HG03135 (cell line): ENCODE measurements around the gene GNPAT.
"Not testable (repeated sequence)": the region's sequence is repeated elsewhere in the genome, so short reads cannot be mapped to it uniquely, and the experiment has no call there.

Experiments
- ATAC-seq: cut with Tn5 transposase; IDR thresholded peaks from one replicate; pipeline ENCODE4 v1.9.1; 2021; ENCODE audit warnings: mild to moderate bottlenecking, moderate library complexity; ENCODE audit not compliant: unreplicated experiment

The GNPAT gene

GRCh38 chr1:231212301-231212700 is 28.7 kb upstream of the GNPAT start:
- ATAC-seq = not testable (repeated sequence)

- ATAC-seq = no peak
Measured at GRCh38 chr1:231213831-231214573, 27.0 kb upstream of the GNPAT start.

DNA sequence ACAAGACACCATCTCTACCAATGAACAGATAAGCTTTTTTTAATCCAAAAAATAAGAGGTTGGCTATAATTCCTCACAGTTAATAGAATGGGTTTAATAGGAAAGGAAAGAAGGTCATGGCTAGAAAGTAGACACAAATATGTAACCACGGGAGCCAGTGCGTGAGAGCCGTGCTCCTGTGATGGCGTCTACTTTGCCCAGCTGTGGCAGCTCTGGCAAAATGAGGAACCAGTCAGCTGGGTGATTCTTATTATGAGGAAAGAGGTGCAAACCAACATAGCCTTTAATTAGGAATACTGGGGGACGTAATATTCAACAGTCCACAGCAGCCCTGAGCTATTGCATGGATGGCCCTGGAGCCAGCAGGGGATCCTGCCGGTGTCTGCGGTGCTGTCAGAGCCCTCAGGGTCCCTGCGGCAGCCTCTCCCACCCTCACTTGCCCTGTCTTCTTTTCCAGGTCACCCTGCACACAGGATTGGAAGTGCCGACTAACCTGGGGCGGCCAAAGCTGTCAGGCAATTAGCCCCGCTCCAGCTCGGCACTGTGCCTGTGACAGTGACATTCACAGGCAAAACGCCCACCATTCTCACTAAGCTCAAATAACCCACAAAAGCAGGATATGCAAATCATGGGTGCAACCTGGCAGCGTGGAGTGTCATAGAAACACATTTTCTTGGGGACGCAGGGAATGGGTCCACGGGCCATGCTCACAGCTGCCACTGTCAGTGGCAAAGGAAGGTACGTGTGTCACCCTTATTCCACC is 25.9 kb upstream of the GNPAT start:
- no peak for ATAC-seq

- ATAC-seq = no peak
Measured at GRCh38 chr1:231215681-231216385, 25.2 kb upstream of the GNPAT start.

- ATAC-seq = no peak
Measured at GRCh38 chr1:231216498-231216897, 24.5 kb upstream of the GNPAT start.

DNA sequence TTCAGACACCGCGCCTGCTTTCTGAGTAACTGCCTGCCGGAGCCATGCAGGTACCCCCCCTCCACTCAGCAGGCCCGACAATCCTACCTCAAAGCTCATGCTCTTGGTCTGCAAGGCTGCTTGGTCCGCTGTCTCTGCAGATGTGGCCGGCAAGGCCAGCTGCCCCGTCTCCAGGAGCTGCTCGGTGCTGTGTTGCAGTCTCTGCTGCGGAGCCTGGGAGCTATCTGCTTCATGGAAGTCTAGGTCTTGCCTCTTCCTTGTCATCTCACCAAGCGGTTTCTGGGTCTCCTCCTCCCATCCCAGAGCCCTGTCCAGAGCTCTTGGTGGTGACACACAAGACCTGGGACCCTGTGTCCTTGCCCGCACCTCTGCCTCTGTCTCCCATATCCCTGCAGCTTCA is 24.0 kb upstream of the GNPAT start:
- no peak for ATAC-seq

- no peak for ATAC-seq
Measured at GRCh38 chr1:231218078-231218477, 22.9 kb upstream of the GNPAT start.

GRCh38 chr1:231219422-231220401 is 21.3 kb upstream of the GNPAT start:
- ATAC-seq = no peak

DNA sequence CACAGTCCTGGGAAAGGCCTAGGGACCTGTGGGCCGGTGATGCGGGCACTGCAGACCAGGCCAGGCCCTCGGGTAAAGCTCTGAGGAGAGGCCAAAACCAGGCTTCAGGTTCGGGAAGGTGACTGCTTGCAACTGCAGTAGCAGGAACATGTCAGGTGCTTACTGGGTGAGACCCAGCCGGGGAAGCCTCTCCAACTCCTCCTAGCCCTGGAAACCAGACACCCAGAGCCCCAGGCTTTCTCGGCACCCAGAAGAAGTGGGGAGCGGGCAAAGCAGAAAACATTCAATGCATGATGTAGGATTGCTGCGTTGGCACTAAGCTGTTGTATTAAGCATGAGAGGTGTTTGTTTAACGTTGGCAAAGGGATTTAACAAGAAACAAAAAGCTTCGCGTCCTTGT is 20.2 kb upstream of the GNPAT start:
- ATAC-seq = no peak

- ATAC-seq = no peak
Measured at GRCh38 chr1:231226156-231226555, 14.9 kb upstream of the GNPAT start.

GRCh38 chr1:231231511-231231910 is 9.5 kb upstream of the GNPAT start:
- no peak for ATAC-seq

DNA sequence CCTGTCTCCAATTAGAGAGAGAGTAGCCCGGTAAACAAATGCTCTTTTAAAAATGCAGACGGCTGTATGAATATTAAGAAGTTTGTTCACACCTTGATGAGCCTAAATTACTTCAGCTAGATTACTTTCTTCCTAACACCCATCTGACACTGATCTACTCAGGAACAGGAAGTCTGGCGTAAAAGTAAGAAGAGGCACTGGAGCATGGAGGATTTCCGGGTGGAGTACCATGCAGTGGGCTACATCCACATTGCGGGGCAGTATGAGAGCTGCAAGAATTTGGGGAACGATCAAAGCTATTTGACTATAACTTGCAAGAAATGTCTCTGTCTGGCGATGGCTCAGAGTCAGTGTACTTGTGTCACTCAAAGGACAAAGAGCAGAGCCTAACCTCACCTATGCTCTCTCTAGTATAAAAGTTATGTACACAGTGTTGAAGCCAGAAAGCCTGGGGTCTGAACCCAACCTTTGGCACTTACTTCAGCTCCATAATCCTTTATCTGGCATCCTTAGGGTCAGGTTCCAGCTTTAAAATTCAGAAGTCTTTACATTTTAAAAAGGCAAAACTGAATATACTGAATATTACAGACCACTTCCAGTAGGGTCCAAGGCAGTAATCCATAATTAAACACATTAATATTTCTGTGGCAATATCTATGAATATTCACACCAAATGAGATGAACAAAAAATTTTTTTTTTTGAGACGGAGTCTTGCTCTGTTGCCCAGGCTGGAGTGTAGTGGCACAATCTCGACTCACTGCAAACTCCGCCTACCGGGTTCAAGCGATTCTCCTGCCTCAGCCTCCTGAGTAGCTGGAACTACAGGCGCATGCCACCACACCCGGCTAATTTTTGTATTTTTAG is 7.9 kb upstream of the GNPAT start:
- peak; percentile 68 for ATAC-seq

- ATAC-seq = no peak
Measured at GRCh38 chr1:231233735-231234417, 7.1 kb upstream of the GNPAT start.

- no peak for ATAC-seq
Measured at GRCh38 chr1:231234506-231234905, 6.5 kb upstream of the GNPAT start.

GRCh38 chr1:231235526-231236207 is 5.3 kb upstream of the GNPAT start:
- no peak for ATAC-seq

GRCh38 chr1:231236208-231236591 is 4.8 kb upstream of the GNPAT start:
- no peak for ATAC-seq

GRCh38 chr1:231236938-231237337 is 4.1 kb upstream of the GNPAT start:
- no peak for ATAC-seq

DNA sequence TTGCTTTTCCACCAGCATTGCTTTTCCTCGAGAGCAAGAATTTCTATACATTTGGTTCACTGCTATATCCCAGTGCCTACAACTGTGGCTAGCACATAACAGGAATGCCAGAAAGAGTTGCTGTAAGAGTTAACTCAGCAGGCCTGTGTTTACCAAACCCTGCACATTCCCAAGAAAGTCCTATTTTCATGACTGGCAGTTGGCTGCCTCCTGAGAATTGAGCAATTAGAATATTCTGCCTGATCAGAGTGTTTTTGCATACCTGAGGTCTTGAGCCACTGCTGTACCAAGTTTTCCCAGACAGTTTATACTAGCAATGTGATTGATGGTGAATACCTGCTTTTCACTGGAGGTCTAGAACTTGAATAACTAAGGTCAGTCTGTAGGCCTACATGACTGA is 2.7 kb upstream of the GNPAT start:
- no peak for ATAC-seq

DNA sequence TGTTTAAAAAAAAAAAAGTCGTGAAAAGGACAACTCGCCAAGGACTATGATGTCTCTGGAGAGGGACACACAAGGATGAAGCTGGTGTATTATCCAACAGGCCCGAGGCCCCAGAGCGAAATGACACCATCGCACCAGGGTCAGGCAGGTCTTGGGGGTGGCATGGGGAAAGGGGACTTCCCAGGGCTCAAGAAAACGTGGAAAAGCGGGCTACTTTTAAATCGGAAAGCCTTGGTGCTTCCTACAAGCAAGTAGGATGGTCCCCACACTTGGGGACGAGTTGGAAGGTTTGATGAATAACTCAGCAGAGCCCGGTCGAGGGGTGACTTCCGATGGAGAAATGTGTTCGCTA is 505 bp upstream of the GNPAT start:
- peak; percentile 4 for ATAC-seq
